Measurements from ENCODE around the gene LZIC. TPM values are rescaled to one million over a fixed set of nuclear protein-coding genes. Genes with fewer than 3 reads are reported as not detected.

Gene LZIC
- total and polyA plus RNA-seq, 9 of the 15 experiments (the other 6 are each of a cell fraction or from before 2014, with no cell fraction given) = 32.9 to 109 (median 61.7) TPM

GRCh38 chr1:9929431-9930385, 13.5 kb downstream of the LZIC start (continued):
- TF ChIP-seq NR3C1 (CRISPR knock-in tag; IDR thresholded peaks at IDR 0.05) (no peak), CBX8 (IDR thresholded peaks at IDR 0.05; ENCODE audit: borderline replicate concordance, extremely low read depth, low read depth, low read length, poor library complexity, severe bottlenecking) (no peak), ZNF740 (CRISPR knock-in tag; IDR thresholded peaks at IDR 0.05) (no peak), ZNF740 (tag; IDR thresholded peaks at IDR 0.05) (peak in 1 of 2 experiments; percentile 56; a peak in 2 of 4 replicates), XRCC3 (IDR thresholded peaks at IDR 0.05) (no peak), POLR2H (tag; IDR thresholded peaks at IDR 0.05; ENCODE audit: low read depth) (peak; percentile 68), PCBP2 (IDR thresholded peaks at IDR 0.05; ENCODE audit: low read depth, low read length, poor library complexity, severe bottlenecking) (no peak), ILF3 (IDR thresholded peaks at IDR 0.05; ENCODE audit: borderline replicate concordance) (no peak), ELK3 (CRISPR knock-in tag; IDR thresholded peaks at IDR 0.05) (no peak), ZNF77 (CRISPR knock-in tag; IDR thresholded peaks at IDR 0.05) (no peak), BHLHE40 (IDR thresholded peaks at IDR 0.05; ENCODE audit: low read length) (peak; percentile 67), THAP12 (CRISPR knock-in tag; IDR thresholded peaks at IDR 0.05) (no peak), POLR3A (IDR thresholded peaks at IDR 0.05; ENCODE audit: borderline replicate concordance, extremely low read depth, insufficient read depth, insufficient read length) (no peak), ZMIZ1 (IDR thresholded peaks at IDR 0.05; ENCODE audit: low read depth in 2 of 2, low read length in 2 of 2) (no peak), CGGBP1 (CRISPR knock-in tag; IDR thresholded peaks at IDR 0.05) (no peak), ETV6 (IDR thresholded peaks at IDR 0.05; ENCODE audit: borderline replicate concordance in 1 of 2, low read depth in 2 of 2, low read length in 1 of 2) (0 out of 4 replicates have a peak, but pooled peaks of 1 of the 2 experiments have one; percentile 21), ETV6 (CRISPR knock-in tag; IDR thresholded peaks at IDR 0.05; ENCODE audit: borderline replicate concordance) (no peak)

Data from K562 (cell line).